WTC11 (cell line): ENCODE measurements around the gene CCBE1. TPM values are rescaled to one million over a fixed set of nuclear protein-coding genes. Genes with fewer than 3 reads are reported as not detected.

Experiments used
- ATAC-seq: fragments of 200-7000 bp; cut with Tn5 transposase; 2 replicates; pipeline ENCODE4 v1.10.0; 2021; ENCODE audit warnings: mild to moderate bottlenecking, moderate library complexity
- CTCF ChIA-PET: fragments of 300-600 bp; sonication (Branson Sonifier 250); formaldehyde crosslinking; loops from one replicate; lab custom pipeline; 2021; ENCODE audit warnings: antibody characterized with exemption; lab: Charles Lee
- POLR2A ChIA-PET: fragments of 350-600 bp; sonication (Branson Sonifier 250); formaldehyde crosslinking; loops from one replicate; lab custom pipeline; 2021; ENCODE audit warnings: antibody characterized with exemption; lab: Charles Lee
- DNase-seq: peaks from one replicate; pipeline ENCODE4 v3.0.0; 2021; ENCODE audit warnings: low spot score
- H3K27ac Mint-ChIP-seq: 2 replicates; pipeline ENCODE4 v1.8.0; 2021; ENCODE audit warnings: mixed read lengths
- H3K27me3 Mint-ChIP-seq: 2 replicates; pipeline ENCODE4 v1.8.0; 2021; ENCODE audit warnings: low read depth, mild to moderate bottlenecking, moderate library complexity, mixed read lengths
- H3K36me3 Mint-ChIP-seq: 2 replicates; pipeline ENCODE4 v1.8.0; 2021; ENCODE audit warnings: mixed read lengths
- H3K4me1 Mint-ChIP-seq: 2 replicates; pipeline ENCODE4 v1.8.0; 2022; ENCODE audit warnings: mixed read lengths
- H3K4me3 Mint-ChIP-seq: 2 replicates; pipeline ENCODE4 v1.8.0; 2021; ENCODE audit warnings: mild to moderate bottlenecking, moderate library complexity, mixed read lengths
- H3K9me3 Mint-ChIP-seq: 2 replicates; pipeline ENCODE4 v1.8.0; 2021; ENCODE audit warnings: mixed read lengths
- ATF1 ChIP-seq: sonication (generic); formaldehyde crosslinking; IDR thresholded peaks from 2 replicates; pipeline ENCODE4 v1.8.1; 2023; ENCODE audit warnings: mild to moderate bottlenecking, moderate library complexity, missing genetic modification reagents
- ATF2 ChIP-seq: sonication (generic); formaldehyde crosslinking; IDR thresholded peaks from 2 replicates; pipeline ENCODE4 v1.8.1; 2022; ENCODE audit warnings: low read depth, missing genetic modification reagents, borderline replicate concordance
- ATF3 ChIP-seq: sonication (generic); formaldehyde crosslinking; conservative IDR thresholded peaks from 2 replicates; pipeline ENCODE4 v1.8.1; 2022; ENCODE audit warnings: mild to moderate bottlenecking, missing genetic modification reagents
- CDX4 ChIP-seq: fragments of 250-450 bp; sonication (Bioruptor Pico); IDR thresholded peaks from 2 replicates; pipeline ENCODE4 v1.9.0; 2021; ENCODE audit warnings: moderate library complexity, mild to moderate bottlenecking, inconsistent platforms, borderline replicate concordance
- E2F4 ChIP-seq: sonication (generic); formaldehyde crosslinking; IDR thresholded peaks from 2 replicates; pipeline ENCODE4 v1.8.1; 2022; ENCODE audit warnings: low read depth, mild to moderate bottlenecking, moderate library complexity, missing genetic modification reagents, borderline replicate concordance
- ELF4 ChIP-seq: sonication (generic); formaldehyde crosslinking; IDR thresholded peaks from 2 replicates; pipeline ENCODE4 v1.8.1; 2022; ENCODE audit warnings: low read depth, mild to moderate bottlenecking, moderate library complexity, missing genetic modification reagents
- EMX1 ChIP-seq: fragments of 250-450 bp; sonication (Bioruptor Pico); IDR thresholded peaks from 2 replicates; pipeline ENCODE4 v1.8.0; 2021; ENCODE audit warnings: mild to moderate bottlenecking
- HMGA2 ChIP-seq: fragments of 250-450 bp; sonication (Bioruptor Pico); IDR thresholded peaks from 2 replicates; pipeline ENCODE4 v1.4.0; 2021; ENCODE audit warnings: mild to moderate bottlenecking, moderate library complexity
- HMGXB4 ChIP-seq: sonication (generic); formaldehyde crosslinking; IDR thresholded peaks from 2 replicates; pipeline ENCODE4 v1.8.1; 2023; ENCODE audit warnings: mild to moderate bottlenecking, moderate library complexity, missing genetic modification reagents
- MLX ChIP-seq: sonication (generic); formaldehyde crosslinking; IDR thresholded peaks from 2 replicates; pipeline ENCODE4 v1.8.1; 2023; ENCODE audit warnings: mild to moderate bottlenecking, missing genetic modification reagents, moderate library complexity
- NFE2L1 ChIP-seq: sonication (generic); formaldehyde crosslinking; IDR thresholded peaks from 2 replicates; pipeline ENCODE4 v1.8.1; 2023; ENCODE audit warnings: missing genetic modification reagents
- NFYB ChIP-seq: sonication (generic); formaldehyde crosslinking; conservative IDR thresholded peaks from 2 replicates; pipeline ENCODE4 v1.8.0; 2022; ENCODE audit warnings: low read depth, missing genetic modification reagents
- NR2C2 ChIP-seq: sonication (generic); formaldehyde crosslinking; IDR thresholded peaks from 2 replicates; pipeline ENCODE4 v1.8.0; 2022; ENCODE audit warnings: mild to moderate bottlenecking, missing genetic modification reagents
- RELA ChIP-seq: sonication (generic); formaldehyde crosslinking; IDR thresholded peaks from 2 replicates; pipeline ENCODE4 v1.8.1; 2022; ENCODE audit warnings: missing genetic modification reagents, mild to moderate bottlenecking, borderline replicate concordance
- RORB ChIP-seq: fragments of 250-450 bp; sonication (Bioruptor Pico); IDR thresholded peaks from 2 replicates; pipeline ENCODE4 v1.9.0; 2021; ENCODE audit warnings: mild to moderate bottlenecking
- SMAD3 ChIP-seq: sonication (generic); formaldehyde crosslinking; IDR thresholded peaks from 2 replicates; pipeline ENCODE4 v1.8.0; 2022; ENCODE audit warnings: missing genetic modification reagents, mild to moderate bottlenecking, borderline replicate concordance
- SMAD4 ChIP-seq: sonication (generic); formaldehyde crosslinking; IDR thresholded peaks from 2 replicates; pipeline ENCODE4 v1.8.0; 2022; ENCODE audit warnings: mild to moderate bottlenecking, missing genetic modification reagents
- SOX15 ChIP-seq: fragments of 250-450 bp; sonication (Bioruptor Pico); IDR thresholded peaks from 2 replicates; pipeline ENCODE4 v1.9.0; 2021; ENCODE audit warnings: mild to moderate bottlenecking
- TCF7 ChIP-seq: sonication (generic); formaldehyde crosslinking; IDR thresholded peaks from 2 replicates; pipeline ENCODE4 v1.8.0; 2022; ENCODE audit warnings: mild to moderate bottlenecking, low read depth, missing genetic modification reagents, moderate library complexity
- ZBTB21 ChIP-seq: sonication (generic); formaldehyde crosslinking; IDR thresholded peaks from 2 replicates; pipeline ENCODE4 v1.8.1; 2023; ENCODE audit warnings: mild to moderate bottlenecking, missing genetic modification reagents, borderline replicate concordance
- ZNF232 ChIP-seq: sonication (generic); formaldehyde crosslinking; IDR thresholded peaks from 2 replicates; pipeline ENCODE4 v1.8.0; 2022; ENCODE audit warnings: mild to moderate bottlenecking, missing genetic modification reagents
- ZNF263 ChIP-seq: sonication (generic); formaldehyde crosslinking; IDR thresholded peaks from 2 replicates; pipeline ENCODE4 v1.8.1; 2022; ENCODE audit warnings: low read depth, mild to moderate bottlenecking, moderate library complexity, missing genetic modification reagents
- ZNF423 ChIP-seq: fragments of 250-450 bp; sonication (Bioruptor Pico); IDR thresholded peaks from 2 replicates; pipeline ENCODE4 v2.1.2; 2022; ENCODE audit warnings: mild to moderate bottlenecking, moderate library complexity
- total RNA-seq: library from RNA; stranded (reverse); gene quantifications from 3 replicates; pipeline ENCODE4 v1.2.3, GENCODE V29; 2021

The CCBE1 gene
- total RNA-seq, 1 experiment from 2014 or later: 9.7 TPM

GRCh38 chr18:59509481-59510442 lies 187.5 kb downstream of the CCBE1 start:
- POLR2A ChIA-PET: interaction anchor here (0.7 kb wide), 1 partner anchor 236 kb away, joined by 3 read pairs; the partner anchor contains the start of gene RAX
- Mint-ChIP-seq H3K27me3 (no peaks in the 10 kb centered on the region), H3K9me3 (peaks cover 15% of the 10 kb centered on the region), H3K36me3 (no peaks in the 10 kb centered on the region), H3K4me3 (no peak overlapping the region), H3K27ac (no peak overlapping the region), H3K4me1 (peaks cover 5% of the 10 kb centered on the region)
- DNase-seq (no peak), ATAC-seq (no peak)
- CTCF ChIA-PET: no interaction called here
- TF ChIP-seq TCF7 (CRISPR knock-in tag) (no peak), NFYB (CRISPR knock-in tag) (no peak), ZNF232 (no peak), MLX (CRISPR knock-in tag) (no peak), NR2C2 (CRISPR knock-in tag) (no peak)

- Mint-ChIP-seq H3K36me3 (no peaks in the 10 kb centered on the region), H3K4me3 (no peak overlapping the region)
- TF ChIP-seq SOX15 (CRISPR knock-in tag): no peak
- TF ChIP-seq ATF3 (CRISPR knock-in tag): no peak
- TF ChIP-seq SMAD3: no peak
- no peak for TF ChIP-seq ZNF423 (CRISPR knock-in tag)
- TF ChIP-seq ZBTB21 (CRISPR knock-in tag): no peak
- TF ChIP-seq HMGXB4 (CRISPR knock-in tag): no peak
- no peak for TF ChIP-seq ZNF263 (CRISPR knock-in tag)
- no peak for TF ChIP-seq ATF2 (CRISPR knock-in tag)
- no peak for TF ChIP-seq ATF1 (CRISPR knock-in tag)
- no peak for TF ChIP-seq HMGA2 (CRISPR knock-in tag)
- no peak for TF ChIP-seq SMAD4
- no peak for TF ChIP-seq E2F4 (CRISPR knock-in tag)
- no peak for TF ChIP-seq NFE2L1
- TF ChIP-seq CDX4 (CRISPR knock-in tag): no peak
- no peak for TF ChIP-seq ELF4 (CRISPR knock-in tag)
- TF ChIP-seq RELA (CRISPR knock-in tag): no peak
- TF ChIP-seq EMX1 (CRISPR knock-in tag): no peak
- TF ChIP-seq RORB: no peak
- TF ChIP-seq, all 79 proteins: peak for 0
- ChIA-PET POLR2A (no interaction called here), CTCF (no interaction called here)
- H3K9me3 Mint-ChIP-seq: peaks cover 16% of the 10 kb centered on the region
- DNase-seq: no peak
- no peaks in the 10 kb centered on the region for H3K27me3 Mint-ChIP-seq
- H3K4me1 Mint-ChIP-seq: peaks cover 17% of the 10 kb centered on the region
- no peak overlapping the region for H3K27ac Mint-ChIP-seq
- no peak for ATAC-seq
These were observed 191.9 kb downstream of the CCBE1 start for GRCh38 chr18:59505356-59505755.
